Skin epidermis (tissue), 12 donors: ENCODE measurements around the gene LRRC3B.

ENCODE experiments used
- H3K27ac ChIP-seq, 21 experiments: fragments of 200-600 bp; sonication (generic) in 11 of 21; one replicate each; pipeline ENCODE4 v1.5.0; 2020; ENCODE audit warnings: mild to moderate bottlenecking in 3 of 21, inconsistent platforms in 2 of 21, moderate library complexity in 2 of 21
- H3K4me3 ChIP-seq, 7 experiments: fragments of 200-600 bp; sonication (generic) in 2 of 7; one replicate each; pipeline ENCODE4 v1.5.0; 2020; ENCODE audit warnings: inconsistent platforms in 2 of 7, mild to moderate bottlenecking in 2 of 7, moderate library complexity in 1 of 7

Gene LRRC3B

DNA sequence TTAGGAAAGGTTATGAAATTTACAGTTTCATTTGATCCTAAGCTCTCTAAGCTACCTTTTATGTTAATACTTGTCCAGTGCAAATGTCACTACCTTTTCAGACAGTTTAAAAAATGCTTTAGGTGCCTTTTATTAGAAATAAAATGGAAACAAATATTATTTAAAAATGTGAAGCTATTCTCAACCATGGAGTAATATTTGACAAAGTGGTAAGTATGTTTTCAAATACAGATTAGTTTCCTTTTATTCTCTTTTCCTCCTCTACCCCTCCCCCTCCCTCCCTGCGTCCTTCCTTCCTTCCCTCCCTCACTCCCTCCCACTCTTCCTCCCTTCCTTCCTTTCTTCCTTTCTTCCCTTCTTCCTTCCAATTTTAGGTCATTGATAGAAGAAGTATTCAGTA lies 6.3 kb downstream of the LRRC3B start:
- H3K4me3 ChIP-seq: no peak overlapping the region
- no peak overlapping the region for H3K27ac ChIP-seq

DNA sequence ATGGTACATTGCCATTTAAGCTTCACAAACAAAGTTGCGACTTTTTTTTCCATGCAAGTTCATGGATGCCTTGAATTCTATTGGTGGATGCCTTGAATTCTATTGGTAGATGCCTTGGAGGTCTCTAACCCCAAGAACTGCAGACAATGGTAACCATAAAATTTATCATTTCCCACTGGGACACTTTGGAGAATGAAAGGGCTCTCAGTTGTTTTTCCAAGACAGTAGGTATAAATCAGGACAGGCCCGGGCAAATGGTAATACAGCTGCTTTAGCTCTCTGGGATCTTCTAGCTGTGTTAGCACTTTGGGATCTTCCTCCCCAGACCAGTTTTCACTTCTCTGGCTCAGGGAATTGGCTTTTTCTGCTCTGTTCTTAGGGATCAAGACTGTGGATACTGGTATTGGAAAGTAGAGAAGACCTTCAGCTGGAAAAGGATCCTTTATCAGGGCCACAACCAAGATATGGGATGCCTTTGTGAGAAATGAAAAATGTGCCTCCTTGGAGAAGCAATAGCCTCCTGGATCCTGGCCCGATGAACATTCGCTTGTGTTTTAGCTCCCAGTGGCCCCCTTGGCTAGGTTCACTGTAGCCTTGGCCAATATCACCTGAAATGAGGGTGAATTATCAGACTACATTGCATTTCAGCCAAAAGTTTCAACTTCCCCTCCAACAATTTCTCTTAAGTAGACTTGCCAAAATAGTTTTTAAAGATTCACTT lies 8.3 kb downstream of the LRRC3B start:
- Histone ChIP-seq H3K4me3 (no peak overlapping the region), H3K27ac (no peak overlapping the region)

DNA sequence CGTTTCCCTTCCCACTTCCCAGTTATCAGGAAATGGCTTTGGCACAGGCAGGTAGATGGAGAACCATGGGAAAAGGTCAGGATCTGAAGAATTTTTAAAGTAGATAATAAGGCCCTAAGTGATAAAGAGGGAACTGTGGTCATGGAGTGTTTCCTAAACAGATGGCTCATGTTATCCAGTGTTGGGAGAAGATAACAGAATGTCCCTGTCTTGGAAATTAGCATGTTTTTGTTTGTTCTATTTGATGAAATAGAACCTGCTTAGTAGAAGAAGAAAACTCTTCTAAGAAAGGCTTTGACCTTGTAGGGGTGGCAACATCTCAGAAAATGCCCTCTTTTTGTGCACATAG lies 8.8 kb downstream of the LRRC3B start:
- no peak overlapping the region for H3K27ac ChIP-seq
- H3K4me3 ChIP-seq: no peak overlapping the region

DNA sequence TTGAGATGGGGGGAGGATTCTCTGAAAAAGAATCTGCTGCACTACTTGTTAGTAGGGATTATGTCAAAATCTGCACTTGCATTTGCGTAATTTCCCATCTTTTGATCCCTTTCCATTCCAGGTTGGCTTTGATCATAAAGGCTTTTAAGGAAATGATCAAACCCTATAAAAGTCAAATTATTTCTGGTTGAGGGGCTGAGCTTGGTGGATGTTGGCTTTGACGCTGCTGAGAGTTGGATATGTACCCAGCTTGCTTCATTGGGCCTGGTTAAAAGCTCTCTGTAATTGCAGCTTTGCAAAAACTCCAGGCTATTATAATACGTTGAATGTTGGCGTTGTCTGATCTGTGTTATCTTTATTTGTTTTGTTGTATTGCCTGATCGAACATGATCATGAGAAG lies 12.0 kb downstream of the LRRC3B start:
- no peak overlapping the region for H3K27ac ChIP-seq
- no peak overlapping the region for H3K4me3 ChIP-seq

DNA sequence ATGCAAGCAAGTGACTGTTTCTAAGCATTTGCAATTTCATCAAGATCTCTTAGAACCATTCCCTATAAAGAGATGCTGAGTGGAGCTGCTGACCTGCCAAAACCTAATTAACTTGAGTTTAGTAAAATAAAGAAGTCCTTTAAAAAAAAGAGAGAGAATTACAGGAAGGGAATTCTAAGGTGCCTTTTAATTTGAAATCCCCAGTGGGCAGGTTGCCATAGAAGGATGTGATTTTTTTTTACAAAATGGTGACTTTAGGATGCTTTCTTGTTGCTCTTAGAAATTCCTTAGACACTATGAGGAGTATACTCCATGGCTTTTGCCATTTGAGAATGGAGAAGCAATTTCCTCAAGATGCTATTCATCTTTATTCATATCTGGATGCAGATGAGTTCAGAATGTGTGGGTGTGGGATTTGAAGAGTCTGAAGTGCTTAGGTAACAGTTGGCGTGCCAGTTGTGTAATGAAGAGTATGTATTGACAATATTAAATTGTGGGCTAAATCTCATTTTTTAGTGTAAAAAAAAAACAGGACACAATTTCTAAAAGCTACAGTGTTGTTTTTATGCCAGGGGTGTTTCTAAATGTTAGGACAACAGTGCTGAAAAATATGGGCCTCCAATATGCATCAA lies 13.6 kb downstream of the LRRC3B start:
- no peak overlapping the region for H3K4me3 ChIP-seq
- H3K27ac ChIP-seq: no peak overlapping the region

DNA sequence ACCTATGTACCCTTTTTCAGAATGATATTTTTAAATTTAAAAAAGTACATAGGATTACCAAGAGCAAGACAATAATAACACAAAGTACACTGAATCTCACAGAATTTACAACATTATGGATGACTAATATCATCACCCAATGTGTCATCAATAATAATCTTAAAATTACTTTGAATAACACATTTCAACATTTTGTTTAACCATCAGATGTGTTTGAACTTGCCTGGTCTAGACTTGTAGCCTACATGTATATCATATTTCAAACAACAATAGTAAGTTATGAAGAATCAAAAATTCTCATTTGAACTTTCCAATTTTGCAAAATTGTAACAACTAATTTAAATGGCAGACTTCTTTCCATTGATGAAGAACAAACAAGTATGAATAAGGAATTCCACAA lies 15.1 kb downstream of the LRRC3B start:
- no peak overlapping the region for H3K4me3 ChIP-seq
- no peak overlapping the region for H3K27ac ChIP-seq

DNA sequence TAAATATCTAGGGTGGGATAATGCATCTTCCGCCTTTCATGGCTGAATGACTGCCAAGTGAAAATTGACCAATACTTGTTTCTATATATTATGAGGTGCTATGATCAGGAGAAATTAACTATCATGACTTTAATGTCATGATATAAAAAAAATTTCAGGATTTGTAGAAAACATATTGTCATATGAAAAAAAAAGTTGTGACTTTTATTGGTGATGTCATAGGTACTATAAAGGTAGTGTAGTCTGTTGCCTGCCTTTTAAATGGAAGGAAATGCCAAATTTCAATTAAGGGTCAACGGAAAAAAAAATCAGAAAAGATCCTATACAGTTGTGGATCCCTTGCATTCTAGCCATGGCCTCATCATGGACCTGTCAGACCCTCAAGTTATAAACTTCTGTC lies 15.5 kb downstream of the LRRC3B start:
- Histone ChIP-seq H3K27ac (no peak overlapping the region), H3K4me3 (no peak overlapping the region)

DNA sequence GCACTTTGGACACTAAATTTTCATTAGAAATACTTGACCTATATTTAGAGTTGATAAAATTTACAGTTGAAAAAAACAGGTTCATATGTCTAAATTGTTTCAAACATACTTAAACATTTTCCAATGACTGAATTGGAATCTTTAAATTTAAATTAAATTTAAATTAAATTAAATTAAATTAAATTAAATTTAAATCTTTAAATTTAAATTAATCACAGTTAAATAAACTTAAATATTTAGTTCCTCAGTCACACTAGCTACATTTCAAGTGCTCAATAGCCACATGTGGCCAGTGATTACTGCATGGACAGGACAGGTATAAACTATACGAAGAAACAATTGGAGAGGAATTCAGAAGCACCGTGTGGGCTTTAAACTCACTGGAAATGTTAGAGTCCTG lies 16.8 kb downstream of the LRRC3B start:
- H3K4me3 ChIP-seq: no peak overlapping the region
- no peak overlapping the region for H3K27ac ChIP-seq

DNA sequence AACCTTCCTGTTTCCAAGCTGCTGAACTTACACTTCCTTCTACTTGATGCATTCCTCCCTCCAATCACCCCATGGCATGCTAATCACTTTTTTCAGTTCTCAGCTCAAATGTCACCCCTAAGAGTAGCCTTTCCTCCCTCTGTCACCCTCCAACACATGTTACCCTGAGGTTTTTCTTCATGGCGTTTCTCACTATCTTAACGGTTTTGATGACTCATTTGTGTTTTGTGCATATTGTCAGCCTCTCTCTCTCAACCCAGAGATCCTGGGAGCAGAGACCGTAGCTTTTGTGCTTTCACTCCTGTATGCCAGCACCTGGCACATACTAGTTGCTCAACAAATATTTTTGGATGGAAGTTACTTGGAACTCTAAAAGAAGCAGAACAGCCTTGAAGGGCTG lies 24.5 kb downstream of the LRRC3B start:
- H3K27ac ChIP-seq: no peak overlapping the region
- no peak overlapping the region for H3K4me3 ChIP-seq

DNA sequence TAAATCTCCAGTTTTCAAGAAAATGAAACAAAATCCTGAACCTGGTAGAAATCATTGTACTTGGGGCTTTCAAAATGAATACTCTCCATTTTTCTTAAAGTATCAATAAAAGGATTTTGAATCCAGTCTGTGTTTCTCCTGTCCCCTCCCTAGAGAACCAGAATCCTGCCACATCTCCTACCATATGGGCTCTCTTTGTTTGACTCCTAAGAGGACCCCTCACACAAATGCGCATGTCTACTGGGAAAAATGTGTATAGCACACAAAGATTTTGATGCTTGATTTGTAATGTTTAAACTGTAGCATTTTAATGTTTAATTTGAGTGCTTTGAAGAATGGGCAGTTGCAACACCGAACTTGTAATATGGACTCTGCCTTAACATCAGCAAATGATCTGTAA lies 25.9 kb downstream of the LRRC3B start:
- Histone ChIP-seq H3K27ac (no peak overlapping the region), H3K4me3 (no peak overlapping the region)

DNA sequence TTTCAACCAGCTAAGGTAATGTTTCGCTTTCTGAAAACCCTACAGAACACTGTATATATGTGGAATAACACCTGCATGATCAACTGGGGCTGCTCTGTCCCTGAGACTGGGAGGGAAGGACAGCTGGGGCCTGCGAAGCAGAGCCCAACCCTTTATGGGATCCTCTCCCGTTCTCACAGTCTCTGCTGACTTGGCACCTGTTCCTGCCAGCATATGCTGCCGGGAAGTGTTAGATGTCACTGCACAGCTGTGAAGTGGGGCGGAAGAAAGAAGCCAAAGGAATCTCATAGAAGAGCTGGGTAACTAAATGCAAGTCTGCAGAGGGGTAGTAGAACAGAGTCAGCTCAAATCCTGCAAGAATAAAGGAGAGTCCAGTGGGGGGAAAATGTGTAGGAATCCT lies 29.6 kb downstream of the LRRC3B start:
- Histone ChIP-seq H3K4me3 (no peak overlapping the region), H3K27ac (no peak overlapping the region)

DNA sequence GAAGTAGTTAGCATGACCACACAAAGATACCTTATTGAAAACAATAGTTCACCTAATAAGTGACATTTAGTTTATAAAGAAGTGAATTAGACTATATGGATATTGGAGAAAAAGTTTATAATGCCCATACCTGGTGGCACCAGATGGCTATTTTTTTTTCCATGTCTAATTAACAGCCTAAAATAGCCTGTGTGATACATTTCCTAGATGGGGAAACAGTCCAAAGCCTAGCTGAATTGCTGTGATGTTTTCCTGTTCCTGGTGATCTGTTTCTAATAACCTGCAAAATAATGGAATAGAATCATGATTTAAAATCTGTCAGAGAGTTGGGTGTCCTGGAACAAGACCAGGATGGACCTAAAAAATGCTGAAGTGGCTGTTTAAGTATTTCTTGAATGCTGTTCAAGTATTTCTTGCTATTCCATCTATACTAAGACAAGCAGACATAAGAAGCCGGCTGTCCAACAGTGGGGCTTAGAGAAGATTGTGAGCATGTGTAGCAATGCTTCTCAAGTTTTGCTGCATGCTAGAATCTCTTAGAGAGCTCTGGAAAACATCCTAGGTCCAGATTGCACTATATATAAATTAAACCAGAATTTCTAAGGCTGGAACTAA lies 31.3 kb downstream of the LRRC3B start:
- no peak overlapping the region for H3K4me3 ChIP-seq
- no peak overlapping the region for H3K27ac ChIP-seq

DNA sequence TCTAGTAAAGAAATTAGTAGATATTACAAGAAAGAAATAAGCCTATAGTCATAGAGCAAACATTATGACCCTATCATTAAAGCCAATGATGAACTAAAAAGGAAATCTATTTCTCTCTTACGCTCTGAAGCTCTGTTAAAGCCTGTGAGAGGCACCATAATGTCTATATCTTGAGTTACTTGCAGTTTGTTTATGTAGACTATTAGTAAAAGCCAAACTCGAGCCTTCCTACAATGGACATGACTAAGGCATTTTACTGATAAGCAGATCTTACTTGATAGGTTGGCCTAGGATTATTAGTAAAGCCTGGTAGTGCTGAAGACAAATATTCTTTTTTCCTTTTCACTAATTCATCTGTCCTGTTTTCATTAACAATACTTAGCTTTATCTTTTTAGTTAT lies 32.7 kb downstream of the LRRC3B start:
- Histone ChIP-seq H3K4me3 (no peak overlapping the region), H3K27ac (no peak overlapping the region)

DNA sequence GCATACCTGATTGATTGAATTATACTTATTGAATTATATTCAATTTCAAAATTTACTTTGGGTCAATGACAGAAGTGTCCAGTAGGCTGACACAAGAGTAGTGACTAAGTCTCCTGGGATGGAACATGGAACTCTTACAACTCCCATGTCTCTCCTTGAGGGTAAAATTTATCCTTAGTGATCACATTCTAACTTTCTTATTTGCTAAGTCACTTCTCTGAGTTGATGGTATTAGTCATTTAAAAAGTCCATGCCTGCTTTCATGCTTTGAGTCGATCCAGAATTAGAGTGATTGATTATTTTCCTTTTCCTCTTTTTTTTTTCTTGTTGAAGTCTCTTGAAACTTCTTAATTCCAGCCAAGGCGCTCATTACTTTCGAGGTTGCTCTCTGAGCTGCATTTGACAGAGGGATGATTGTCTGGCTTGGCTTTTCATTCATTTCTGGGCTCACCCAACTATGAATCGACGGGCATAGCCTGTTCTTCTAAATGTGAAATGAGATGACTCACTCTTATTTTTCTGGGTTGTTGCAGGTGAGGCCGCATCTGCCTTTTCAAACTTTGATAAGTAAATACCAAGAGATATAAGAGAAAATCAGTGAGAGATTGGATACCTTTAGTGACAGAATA lies 34.9 kb downstream of the LRRC3B start:
- Histone ChIP-seq H3K27ac (no peak overlapping the region), H3K4me3 (no peak overlapping the region)

DNA sequence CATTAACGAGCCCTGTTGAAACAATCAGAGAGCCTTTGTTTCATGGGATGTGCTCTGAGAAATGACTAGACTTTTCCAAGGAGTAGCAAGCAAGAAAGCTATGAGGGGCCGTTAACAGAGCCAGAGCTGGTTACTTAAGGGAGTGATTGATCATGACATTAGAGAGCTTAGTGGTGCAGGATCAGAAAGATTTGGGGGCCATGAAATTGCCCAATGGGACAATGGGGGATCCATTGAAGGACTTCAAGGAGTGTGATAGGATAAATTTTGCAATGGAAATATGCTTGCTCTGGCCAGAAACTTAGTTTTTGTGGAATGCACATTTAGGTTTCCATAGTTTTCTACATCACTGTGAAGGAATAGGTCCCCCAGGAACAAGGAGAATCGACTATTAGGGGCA lies 45.6 kb downstream of the LRRC3B start:
- Histone ChIP-seq H3K27ac (no peak overlapping the region), H3K4me3 (no peak overlapping the region)

DNA sequence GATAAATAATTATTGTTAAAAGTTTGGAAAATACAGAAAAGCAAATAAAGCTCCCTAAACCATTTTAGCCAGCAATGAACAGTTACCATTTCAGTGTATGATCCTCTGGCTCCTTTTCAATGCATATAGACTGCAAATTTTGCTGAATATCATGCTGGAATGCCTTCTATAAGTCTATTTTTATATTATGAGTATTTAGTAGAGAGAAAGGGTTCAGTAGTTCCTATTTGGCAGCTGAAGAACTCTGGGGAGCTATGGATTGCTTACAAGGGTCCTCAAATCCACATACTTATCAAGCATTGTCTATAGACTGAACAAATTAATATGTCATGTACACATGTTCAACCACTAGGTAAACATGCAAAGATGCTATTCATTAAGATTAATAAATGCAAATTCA lies 46.1 kb downstream of the LRRC3B start:
- Histone ChIP-seq H3K27ac (no peak overlapping the region), H3K4me3 (no peak overlapping the region)

DNA sequence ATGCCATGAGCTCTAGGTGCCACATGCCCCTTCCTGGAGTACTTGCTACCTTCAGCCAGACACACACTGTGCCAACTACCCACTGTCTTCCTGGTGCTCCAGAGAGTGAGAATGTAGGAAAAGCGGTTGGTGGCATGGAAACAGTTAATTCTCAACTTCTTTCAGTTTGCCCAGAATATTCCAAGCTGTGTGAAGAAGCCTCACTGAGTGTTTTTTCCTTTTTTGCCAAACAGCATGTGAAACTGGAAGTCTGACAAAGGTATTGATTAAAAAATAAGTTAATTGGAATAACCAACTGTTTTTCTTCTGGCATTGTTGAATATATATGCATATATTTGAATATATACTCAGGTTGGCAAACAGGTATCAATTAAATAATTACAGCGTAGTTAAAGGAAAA lies 52.8 kb downstream of the LRRC3B start:
- Histone ChIP-seq H3K4me3 (no peak overlapping the region), H3K27ac (no peak overlapping the region)

DNA sequence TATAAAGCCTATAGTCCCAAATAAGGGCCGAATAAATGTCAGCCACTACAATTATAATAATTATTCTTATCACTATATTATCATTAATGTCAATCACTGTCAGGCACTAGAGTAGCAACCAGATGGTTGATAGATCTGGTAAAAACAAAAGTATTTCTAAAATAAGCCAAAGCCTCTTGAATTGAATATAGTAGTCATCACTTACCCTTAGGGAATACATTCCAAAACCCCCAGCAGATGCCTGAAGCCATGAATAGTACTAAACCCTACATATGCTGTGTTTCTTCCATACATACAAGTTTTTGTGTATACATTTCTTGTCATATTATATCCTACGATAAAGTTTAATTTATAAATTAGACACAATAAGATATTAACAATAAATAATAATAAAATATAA lies 59.1 kb downstream of the LRRC3B start:
- Histone ChIP-seq H3K4me3 (no peak overlapping the region), H3K27ac (no peak overlapping the region)

DNA sequence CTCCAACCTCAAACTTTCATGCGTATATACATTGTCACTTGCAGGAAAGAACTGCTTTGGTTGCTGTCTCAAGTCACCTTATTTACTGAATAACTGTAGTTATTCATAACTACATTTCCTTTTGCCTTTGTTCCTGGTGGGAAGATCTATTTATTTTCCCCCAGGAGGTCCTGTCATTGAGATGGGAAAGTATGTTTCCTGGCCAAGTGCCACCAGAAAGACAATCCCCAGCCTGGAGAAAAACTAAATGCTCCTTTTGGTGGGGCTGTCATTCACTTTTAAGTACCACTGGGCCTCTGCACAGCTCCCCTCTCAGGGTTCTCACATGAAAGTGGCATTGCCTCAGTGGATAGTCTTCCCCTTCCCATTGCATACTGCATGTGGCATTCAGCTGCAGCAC lies 59.8 kb downstream of the LRRC3B start:
- Histone ChIP-seq H3K4me3 (no peak overlapping the region), H3K27ac (no peak overlapping the region)

DNA sequence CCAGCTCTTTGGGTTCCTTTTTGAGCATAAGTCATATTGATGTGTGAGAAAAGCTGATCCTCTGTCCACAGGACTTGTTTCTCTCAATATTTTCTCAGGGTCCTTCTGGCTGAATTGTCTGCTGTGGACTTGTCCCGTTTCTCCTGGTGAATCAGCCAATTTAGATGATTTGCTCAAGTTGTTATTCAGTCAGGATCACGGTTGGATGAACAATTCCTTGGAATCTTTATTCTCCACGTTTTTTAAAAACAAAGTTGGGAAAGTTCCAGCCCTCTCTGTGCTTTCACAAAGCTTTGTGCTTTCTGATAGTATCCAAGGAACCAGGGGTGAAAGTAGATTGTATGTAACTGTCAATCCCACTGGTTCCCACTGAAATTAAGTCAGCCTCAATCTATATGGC lies 61.3 kb downstream of the LRRC3B start:
- H3K27ac ChIP-seq: no peak overlapping the region
- no peak overlapping the region for H3K4me3 ChIP-seq

DNA sequence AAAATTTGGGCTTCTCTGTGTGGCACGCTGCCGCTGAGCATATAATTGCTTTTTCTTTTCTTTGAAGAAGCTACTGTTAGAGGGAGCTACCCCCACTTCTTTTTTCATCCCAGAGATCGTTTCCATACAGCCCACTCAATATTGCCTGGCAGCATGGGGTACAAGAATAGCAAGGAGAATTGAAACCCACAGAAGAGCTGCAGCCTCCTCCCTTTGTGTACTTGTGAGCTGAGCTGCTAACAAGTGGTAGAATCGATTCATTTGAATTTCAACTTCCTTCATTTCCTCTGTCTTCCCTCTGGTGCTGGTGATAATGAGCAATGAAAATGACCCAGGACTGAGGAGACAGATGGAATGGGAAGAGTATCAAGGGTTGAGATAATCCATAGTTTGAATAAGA lies 64.9 kb downstream of the LRRC3B start:
- Histone ChIP-seq H3K4me3 (no peak overlapping the region), H3K27ac (no peak overlapping the region)
